Dermis blood vessel endothelial cell (primary cell): Measurements from ENCODE around the gene HK2. TPM values are rescaled to one million over a fixed set of nuclear protein-coding genes. Genes with fewer than 3 reads are reported as not detected.
"Not testable (repeated sequence)": the region's sequence is repeated elsewhere in the genome, so short reads cannot be mapped to it uniquely, and the experiment has no call there.

ENCODE experiments used
- DNase-seq: peaks from one replicate; pipeline ENCODE4 v3.0.0; 2010
- total RNA-seq: library from RNA; depleted of rRNA; stranded (reverse); fragments of >200 nt; gene quantifications from 2 replicates; pipeline ENCODE4 v1.2.3, GENCODE V29; 2014

Gene HK2
- total RNA-seq, 1 donor from 2014 or later, result 3.1 TPM

GRCh38 chr2:74902281-74902860 is 68.4 kb downstream of the HK2 start:
- DNase-seq, result no peak

GRCh38 chr2:74906395-74906794 is 72.5 kb downstream of the HK2 start:
- DNase-seq, result no peak

DNA sequence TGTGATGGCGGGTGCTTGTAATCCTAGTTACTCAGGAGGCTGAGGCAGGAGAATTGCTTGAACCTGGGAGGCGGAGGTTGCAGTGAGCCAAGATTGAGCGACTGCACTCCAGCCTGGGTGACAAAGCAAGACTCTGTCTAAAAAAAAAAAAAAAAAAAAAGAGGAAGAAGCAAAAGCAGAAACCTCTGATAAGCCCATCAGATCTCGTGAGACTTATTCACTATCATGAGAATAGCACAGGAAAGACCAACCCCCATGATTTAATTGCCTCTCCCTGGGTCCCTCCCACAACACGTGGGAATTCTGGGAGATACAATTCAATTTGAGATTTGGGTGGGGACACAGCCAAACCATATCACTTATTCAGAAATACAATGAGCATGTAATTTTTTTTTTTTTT is 73.6 kb downstream of the HK2 start:
- DNase-seq, result not testable (repeated sequence)

DNA sequence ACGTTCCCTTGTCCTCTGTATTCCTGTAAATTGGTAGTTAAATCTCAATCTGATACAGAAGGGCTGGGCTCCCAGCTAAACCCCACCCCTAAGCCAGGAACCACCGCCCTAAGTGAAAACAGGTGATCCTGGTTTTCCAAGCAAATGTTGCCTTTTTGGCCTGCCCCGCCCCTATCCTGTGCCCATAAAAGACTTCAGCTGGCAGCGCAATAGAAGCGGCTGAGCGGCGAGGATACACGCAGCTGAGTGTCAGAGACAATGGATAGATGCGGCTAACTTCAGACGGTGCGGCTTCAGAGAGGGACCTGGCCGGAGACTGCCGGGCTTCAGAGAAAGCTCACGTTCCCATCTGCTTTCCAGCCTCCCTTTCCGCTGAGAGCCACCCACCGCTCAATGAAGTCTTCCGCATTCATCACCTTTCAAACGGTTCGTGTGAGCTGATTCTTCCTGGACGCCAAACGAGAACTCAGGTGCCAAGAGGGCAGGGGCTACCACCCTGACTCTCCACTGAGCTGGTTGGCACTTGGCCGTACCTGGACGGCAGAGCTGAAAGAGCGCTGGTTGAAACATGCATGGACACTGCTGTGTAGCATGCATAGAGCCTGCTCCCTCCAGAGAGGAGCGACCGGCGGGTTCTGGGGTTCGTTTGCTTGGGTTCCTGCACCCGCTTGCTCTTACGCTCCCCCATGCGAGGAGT is 75.0 kb downstream of the HK2 start:
- DNase-seq, result peak; percentile 14

DNA sequence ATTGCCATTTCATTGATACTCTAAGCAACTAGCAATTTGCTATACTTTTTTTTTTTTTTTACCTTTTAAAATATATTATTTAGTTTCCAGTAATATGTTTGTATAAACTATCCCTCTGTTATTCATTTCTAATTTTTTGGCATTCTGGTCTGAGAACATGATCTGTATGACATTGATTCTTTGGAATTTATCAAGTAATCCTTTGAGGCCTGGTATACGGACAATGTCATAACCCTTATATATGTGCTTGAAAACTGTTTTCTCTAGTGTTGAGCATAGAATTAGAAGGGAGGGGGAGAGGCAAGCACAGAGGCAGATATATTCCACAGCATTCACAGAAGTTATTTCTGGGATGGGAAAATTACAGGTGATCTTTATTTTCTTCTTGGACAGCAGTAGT is 76.3 kb downstream of the HK2 start:
- no peak for DNase-seq

DNA sequence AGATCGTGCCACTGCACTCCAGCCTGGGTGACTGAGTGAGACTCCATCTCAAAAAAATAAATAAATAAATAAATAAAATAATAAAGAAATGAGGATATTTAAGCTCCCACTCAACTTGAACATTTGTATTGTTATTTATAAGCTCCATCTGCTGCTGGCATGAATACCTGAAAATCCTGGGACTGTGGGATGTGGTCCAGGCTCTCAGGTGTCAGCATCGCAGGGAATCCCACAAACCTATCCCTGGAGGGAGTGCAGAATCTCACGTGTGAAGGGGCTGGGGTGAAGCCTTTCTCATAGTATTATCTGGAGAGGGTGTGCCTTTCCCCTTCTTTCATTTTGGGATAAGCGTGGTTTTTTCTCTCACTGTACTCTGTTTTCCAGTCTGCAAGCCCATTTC is 77.1 kb downstream of the HK2 start:
- no peak for DNase-seq

GRCh38 chr2:74915743-74916142 is 81.8 kb downstream of the HK2 start:
- DNase-seq, result no peak

DNA sequence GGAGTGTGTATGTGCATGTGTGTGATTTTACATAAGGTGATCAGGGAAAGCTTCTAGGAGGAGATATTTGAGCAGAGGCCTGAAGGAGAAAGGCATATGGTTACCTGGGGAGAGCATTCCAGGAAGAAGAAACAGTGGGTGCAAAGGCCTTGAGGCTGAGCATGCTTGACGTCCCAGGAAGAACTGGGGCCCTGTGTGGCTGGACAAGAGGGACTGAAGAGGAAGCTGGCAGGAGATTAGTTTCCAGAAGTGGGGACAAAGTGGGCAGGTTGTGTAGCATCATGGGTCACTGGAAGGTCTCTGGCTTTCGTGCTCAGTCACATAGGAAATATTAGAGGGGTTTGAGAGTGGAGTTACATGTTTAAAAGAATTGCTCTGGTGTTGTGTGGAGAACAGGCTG is 82.5 kb downstream of the HK2 start:
- no peak for DNase-seq

GRCh38 chr2:74917702-74918619 is 84.0 kb downstream of the HK2 start:
- DNase-seq, result no peak

DNA sequence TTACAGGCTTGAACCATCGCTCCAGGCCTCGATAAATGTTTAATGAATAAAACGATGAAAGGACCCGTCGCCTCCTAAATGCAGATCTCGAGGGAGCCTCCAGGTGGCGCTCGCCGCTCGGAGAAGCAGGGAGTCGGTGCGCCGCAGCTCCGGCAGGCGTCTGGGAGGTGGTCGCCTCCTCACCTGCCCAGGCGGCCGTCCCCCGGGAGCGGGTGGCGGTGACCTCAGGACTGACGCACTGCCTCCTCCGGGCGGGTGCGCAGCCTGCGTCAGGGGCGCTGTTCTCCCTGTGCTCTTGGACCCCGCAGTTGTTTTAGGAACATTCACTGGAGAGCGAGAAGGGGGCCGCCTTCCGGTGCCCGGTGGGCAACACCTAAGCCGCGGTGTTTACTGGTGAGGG is 85.9 kb downstream of the HK2 start:
- DNase-seq, result peak; percentile 70

DNA sequence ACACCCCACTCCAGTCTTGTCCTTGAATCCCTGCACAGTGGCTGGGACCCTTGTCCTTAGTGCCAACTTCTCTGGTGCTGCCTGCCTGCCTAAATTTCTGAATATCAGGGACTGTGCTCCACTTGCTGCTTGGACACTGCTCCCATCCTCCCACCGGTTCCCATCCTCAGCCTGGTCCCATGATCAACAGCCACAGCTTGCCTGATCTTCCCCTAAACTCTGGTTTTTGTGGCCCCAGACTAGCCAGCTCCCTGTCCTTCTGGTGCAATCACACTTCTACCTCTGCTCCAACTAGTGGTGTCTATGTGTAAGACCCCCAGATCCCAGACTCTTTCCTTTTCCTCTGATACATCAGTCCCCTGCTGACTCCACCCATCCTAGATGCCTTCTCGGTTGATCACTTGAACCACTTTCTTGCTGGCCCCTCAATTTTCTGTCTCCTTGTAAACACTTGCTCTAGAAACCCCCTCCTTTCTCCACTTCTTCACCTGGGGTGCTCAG is 87.4 kb downstream of the HK2 start:
- no peak for DNase-seq

- peak; percentile 39 for DNase-seq
Observed at GRCh38 chr2:74922592-74923227, 88.8 kb downstream of the HK2 start.

- DNase-seq, result no peak
Observed at GRCh38 chr2:74924463-74925265, 90.7 kb downstream of the HK2 start.

DNA sequence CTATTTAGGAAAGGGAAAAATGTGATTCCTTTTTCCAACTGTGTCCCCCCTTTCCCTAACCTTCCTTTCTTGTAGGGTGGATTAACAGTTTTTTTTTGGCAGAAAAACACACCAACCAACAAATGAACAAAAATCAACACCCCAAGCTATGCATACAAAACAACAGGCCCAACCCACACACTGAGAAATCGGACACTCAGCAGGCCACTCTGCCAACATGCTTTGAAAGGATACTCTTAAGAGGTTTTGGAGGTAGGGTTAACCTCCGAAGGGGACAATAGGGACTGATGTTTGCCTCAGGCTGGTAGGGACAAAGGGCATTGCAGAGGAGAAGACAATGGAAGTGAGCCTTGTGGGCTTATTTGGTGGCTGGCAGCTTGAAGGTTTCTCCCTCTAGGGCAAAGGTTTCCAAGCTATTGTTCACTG is 91.4 kb downstream of the HK2 start:
- DNase-seq, result no peak

DNA sequence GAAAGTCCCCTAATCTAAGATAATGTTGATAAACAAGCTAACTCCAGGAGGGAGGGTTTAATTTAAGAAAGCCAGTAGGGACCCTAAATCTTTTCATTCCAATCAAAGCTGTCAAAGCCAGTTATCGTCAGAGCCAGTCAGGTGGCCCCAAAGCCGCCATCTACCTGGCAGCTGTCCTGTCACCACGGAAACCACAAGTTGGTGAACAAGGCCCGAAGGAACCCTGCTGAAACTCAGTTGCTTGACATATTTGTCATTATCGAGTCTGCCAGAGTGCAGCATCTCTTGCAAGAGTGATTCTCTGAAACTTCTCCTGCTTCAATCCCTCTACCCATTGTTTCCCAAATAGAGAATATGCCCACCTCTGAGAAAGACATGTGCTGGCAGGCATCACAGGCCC is 93.7 kb downstream of the HK2 start:
- no peak for DNase-seq

DNA sequence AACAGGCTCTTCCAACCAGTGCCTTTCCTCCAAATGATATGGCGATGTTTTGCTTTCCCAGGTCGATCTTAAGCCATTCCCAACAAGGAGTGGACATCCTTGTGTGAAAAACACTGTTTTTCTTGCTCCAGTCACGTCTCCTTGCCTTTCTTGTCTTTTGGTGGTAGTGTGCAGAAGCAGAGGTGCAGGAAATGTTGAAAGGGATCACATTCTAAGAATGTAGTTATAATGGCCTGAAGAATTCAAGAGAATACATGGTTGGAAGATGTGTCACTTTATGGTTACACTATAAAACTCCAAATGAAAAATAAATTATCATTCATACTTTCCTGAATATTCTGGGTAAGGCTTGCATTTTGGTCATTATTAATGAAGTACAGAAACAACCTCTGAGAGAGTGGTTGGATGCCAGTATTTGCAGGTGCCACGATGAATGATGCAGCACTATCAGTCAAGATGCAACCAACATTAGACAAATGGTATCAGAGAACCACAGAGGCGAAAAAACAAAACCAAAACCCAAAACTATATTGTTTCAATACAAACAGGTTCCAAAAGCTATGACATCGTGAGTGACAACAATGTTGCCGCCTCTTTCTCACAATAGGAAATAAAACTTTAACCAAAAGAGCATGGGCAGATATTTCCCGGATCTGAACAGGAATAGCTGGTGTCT is 97.0 kb downstream of the HK2 start:
- DNase-seq, result no peak

- no peak for DNase-seq
Observed at GRCh38 chr2:74931940-74932339, 98.0 kb downstream of the HK2 start.

- DNase-seq, result no peak
Observed at GRCh38 chr2:74935975-74936391, 102.1 kb downstream of the HK2 start.

- no peak for DNase-seq
Observed at GRCh38 chr2:74937221-74937880, 103.4 kb downstream of the HK2 start.

- no peak for DNase-seq
Observed at GRCh38 chr2:74938264-74938663, 104.3 kb downstream of the HK2 start.
